Measurements from ENCODE around the gene PRRT3. TPM values are rescaled to one million over a fixed set of nuclear protein-coding genes. Genes with fewer than 3 reads are reported as not detected.
"Not testable (repeated sequence)": the region's sequence is repeated elsewhere in the genome, so short reads cannot be mapped to it uniquely, and the experiment has no call there.

Gene PRRT3
- total RNA-seq, 2 experiments from 2014 or later: 8.1 to 9.7 TPM

GRCh38 chr3:9947025-9947995, 4.9 kb downstream of the PRRT3 start:
- ChIA-PET POLR2A (interaction anchor here (0.6 to 1.5 kb wide), 5 partner anchors 14 to 137 kb away, joined by 3 to 10 read pairs (median 4); partner anchors contain the start of genes CRELD1, EMC3 and TTLL3), CTCF (interaction anchor here (1.0 to 2.1 kb wide), 6 partner anchors 12 to 103 kb away, joined by 3 to 35 read pairs (median 5); partner anchors contain the start of genes CRELD1 and RPUSD3)
- Mint-ChIP-seq H3K27ac (no peak overlapping the region), H3K9me3 (ENCODE audit: low read depth) (no peaks in the 10 kb centered on the region), H3K4me3 (no peak overlapping the region), H3K27me3 (no peaks in the 10 kb centered on the region), H3K4me1 (peaks cover 17% of the 10 kb centered on the region), H3K36me3 (ENCODE audit: low read depth) (peaks cover 10% of the 10 kb centered on the region)
- intact Hi-C loops (cut with DNase I, micrococcal nuclease): no loop called here
- DNase-seq (no peak), ATAC-seq (no peak)

- Mint-ChIP-seq H3K9me3 (ENCODE audit: low read depth) (no peaks in the 10 kb centered on the region), H3K27me3 (no peaks in the 10 kb centered on the region), H3K27ac (peak overlapping the region; percentile 85), H3K4me3 (peak overlapping the region; percentile 76), H3K4me1 (peaks cover 14% of the 10 kb centered on the region), H3K36me3 (ENCODE audit: low read depth) (peaks cover 10% of the 10 kb centered on the region)
- ChIA-PET CTCF (interaction anchor here (0.5 to 2.1 kb wide), 15 partner anchors 11 to 220 kb away, joined by 3 to 35 read pairs (median 3); partner anchors contain the start of genes CRELD1, EMC3, JAGN1 and OGG1), POLR2A (interaction anchor here (0.6 to 1.5 kb wide), 7 partner anchors 13 to 252 kb away, joined by 3 to 10 read pairs (median 4); partner anchors contain the start of genes CRELD1, EMC3 and TTLL3)
- ATAC-seq: peak; percentile 88
- intact Hi-C loops (cut with DNase I, micrococcal nuclease): loop anchor here (1.0 kb wide), 1 partner anchor 13 kb away; the partner anchor contains the start of gene CRELD1 (in 2 of the 2)
- DNase-seq: peak; percentile 90
Measured at GRCh38 chr3:9946112-9947024, 5.8 kb downstream of the PRRT3 start.

GRCh38 chr3:9945358-9945757, 6.8 kb downstream of the PRRT3 start:
- intact Hi-C loops (cut with DNase I, micrococcal nuclease): no loop called here
- ATAC-seq: no peak
- no peak for DNase-seq
- Mint-ChIP-seq H3K9me3 (ENCODE audit: low read depth) (no peaks in the 10 kb centered on the region), H3K27me3 (no peaks in the 10 kb centered on the region), H3K4me1 (peaks cover 4% of the 10 kb centered on the region), H3K36me3 (ENCODE audit: low read depth) (peaks cover 14% of the 10 kb centered on the region), H3K4me3 (peak overlapping the region; percentile 27), H3K27ac (peak overlapping the region; percentile 37)
- ChIA-PET CTCF (interaction anchor here (0.9 to 2.1 kb wide), 5 partner anchors 10 to 64 kb away, joined by 3 to 35 read pairs (median 5); partner anchors contain the start of genes CRELD1 and JAGN1), POLR2A (interaction anchor here (0.6 to 1.5 kb wide), 2 partner anchors 12 to 251 kb away, joined by 7 to 10 read pairs; partner anchors contain the start of gene CRELD1)

- CTCF ChIA-PET: interaction anchor here (0.6 to 1.0 kb wide), 3 partner anchors 28 to 117 kb away, joined by 3 to 5 read pairs (median 4); no protein-coding TSS in a partner anchor
- H3K9me3 Mint-ChIP-seq (ENCODE audit: low read depth): no peaks in the 10 kb centered on the region
Measured at GRCh38 chr3:9944271-9944670, 7.9 kb downstream of the PRRT3 start.

GRCh38 chr3:9942934-9943690, 9.1 kb downstream of the PRRT3 start:
- ATAC-seq (no peak), DNase-seq (no peak)
- intact Hi-C loops (cut with DNase I, micrococcal nuclease): no loop called here
- Mint-ChIP-seq H3K27ac (no peak overlapping the region), H3K27me3 (no peaks in the 10 kb centered on the region), H3K4me1 (peaks cover 2% of the 10 kb centered on the region), H3K4me3 (no peak overlapping the region), H3K9me3 (ENCODE audit: low read depth) (no peaks in the 10 kb centered on the region), H3K36me3 (ENCODE audit: low read depth) (peaks cover 14% of the 10 kb centered on the region)
- ChIA-PET CTCF (interaction anchor here (0.5 to 2.5 kb wide), 6 partner anchors 10 to 344 kb away, joined by 3 to 13 read pairs (median 3); no protein-coding TSS in a partner anchor), POLR2A (interaction anchor here (0.7 to 1.0 kb wide), 2 partner anchors 10 to 52 kb away, joined by 3 read pairs; partner anchors contain the start of gene CRELD1)

More at GRCh38 chr3:9944271-9944670, 7.9 kb downstream of the PRRT3 start:
- no peak overlapping the region for H3K4me3 Mint-ChIP-seq
- DNase-seq (no peak), ATAC-seq (no peak)
- POLR2A ChIA-PET: no interaction called here
- H3K27me3 Mint-ChIP-seq: no peaks in the 10 kb centered on the region
- intact Hi-C loops (cut with DNase I, micrococcal nuclease): no loop called here
- H3K4me1 Mint-ChIP-seq: peaks cover 2% of the 10 kb centered on the region
- H3K36me3 Mint-ChIP-seq (ENCODE audit: low read depth): peaks cover 14% of the 10 kb centered on the region
- H3K27ac Mint-ChIP-seq: no peak overlapping the region

- H3K9me3 Mint-ChIP-seq (ENCODE audit: low read depth): no peaks in the 10 kb centered on the region
- POLR2A ChIA-PET: interaction anchor here (0.6 to 1.0 kb wide), 3 partner anchors 9 to 98 kb away, joined by 3 read pairs; partner anchors contain the start of gene CRELD1
- H3K36me3 Mint-ChIP-seq (ENCODE audit: low read depth): peaks cover 17% of the 10 kb centered on the region
- CTCF ChIA-PET: interaction anchor here (0.9 to 2.5 kb wide), 4 partner anchors 9 to 41 kb away, joined by 3 to 13 read pairs (median 6); no protein-coding TSS in a partner anchor
- ATAC-seq: no peak
- no peak overlapping the region for H3K4me3 Mint-ChIP-seq
- H3K27me3 Mint-ChIP-seq: no peaks in the 10 kb centered on the region
- no peak for DNase-seq
- H3K27ac Mint-ChIP-seq: no peak overlapping the region
- intact Hi-C loops (cut with DNase I, micrococcal nuclease): no loop called here
- peaks cover 2% of the 10 kb centered on the region for H3K4me1 Mint-ChIP-seq
Measured at GRCh38 chr3:9942164-9942563, 10.0 kb downstream of the PRRT3 start.

- intact Hi-C loops (cut with DNase I, micrococcal nuclease): no loop called here
- Mint-ChIP-seq H3K27me3 (no peaks in the 10 kb centered on the region), H3K36me3 (ENCODE audit: low read depth) (peaks cover 21% of the 10 kb centered on the region), H3K4me1 (peaks cover 2% of the 10 kb centered on the region), H3K27ac (no peak overlapping the region), H3K4me3 (no peak overlapping the region), H3K9me3 (ENCODE audit: low read depth) (no peaks in the 10 kb centered on the region)
- ATAC-seq: no peak
- CTCF ChIA-PET: no interaction called here
- POLR2A ChIA-PET: no interaction called here
- no peak for DNase-seq
Measured at GRCh38 chr3:9940746-9941145, 11.5 kb downstream of the PRRT3 start.

- POLR2A ChIA-PET; DNase-seq; H3K4me3 Mint-ChIP-seq; ATAC-seq; H3K9me3 Mint-ChIP-seq (ENCODE audit: low read depth); H3K27ac Mint-ChIP-seq; H3K27me3 Mint-ChIP-seq; intact Hi-C loops (cut with DNase I, micrococcal nuclease); CTCF ChIA-PET: not testable (repeated sequence)
- Mint-ChIP-seq H3K4me1 (peaks cover 10% of the 10 kb centered on the region), H3K36me3 (ENCODE audit: low read depth) (peaks cover 24% of the 10 kb centered on the region)
Measured at GRCh38 chr3:9939906-9940305, 12.3 kb downstream of the PRRT3 start.

- no peak for DNase-seq
- ATAC-seq: no peak
- peaks cover 20% of the 10 kb centered on the region for H3K36me3 Mint-ChIP-seq (ENCODE audit: low read depth)
- H3K27me3 Mint-ChIP-seq: no peaks in the 10 kb centered on the region
- CTCF ChIA-PET: no interaction called here
- POLR2A ChIA-PET: no interaction called here
- intact Hi-C loops (cut with DNase I, micrococcal nuclease): no loop called here
- H3K4me3 Mint-ChIP-seq: no peak overlapping the region
- peaks cover 17% of the 10 kb centered on the region for H3K4me1 Mint-ChIP-seq
- no peaks in the 10 kb centered on the region for H3K9me3 Mint-ChIP-seq (ENCODE audit: low read depth)
- H3K27ac Mint-ChIP-seq: no peak overlapping the region
Measured at GRCh38 chr3:9938966-9939365, 13.2 kb downstream of the PRRT3 start.

GRCh38 chr3:9937486-9938238, 14.5 kb downstream of the PRRT3 start:
- ChIA-PET CTCF (no interaction called here), POLR2A (no interaction called here)
- Mint-ChIP-seq H3K27me3 (no peaks in the 10 kb centered on the region), H3K27ac (peak overlapping the region; percentile 24), H3K36me3 (ENCODE audit: low read depth) (peaks cover 14% of the 10 kb centered on the region), H3K9me3 (ENCODE audit: low read depth) (no peaks in the 10 kb centered on the region), H3K4me1 (peaks cover 17% of the 10 kb centered on the region), H3K4me3 (no peak overlapping the region)
- ATAC-seq: no peak
- no peak for DNase-seq
- intact Hi-C loops (cut with DNase I, micrococcal nuclease): no loop called here

Data from activated CD4-positive, alpha-beta T cell treated with anti-CD3 and anti-CD28 coated beads for 36 hours (primary cell).